DMS 273 (cell line): ENCODE results near the gene ZBTB17.
"Not testable (repeated sequence)": the region's sequence is repeated elsewhere in the genome, so short reads cannot be mapped to it uniquely, and the experiment has no call there.

Experiments used
- DNase-seq: peaks from one replicate; lab custom pipeline; 2025; ENCODE audit not compliant: unreplicated experiment; lab: John Stamatoyannopoulos, UW

Gene ZBTB17

GRCh38 chr1:15900662-15901279, 75.1 kb downstream of the ZBTB17 start:
- no peak for DNase-seq

GRCh38 chr1:15899266-15899665, 76.6 kb downstream of the ZBTB17 start:
- DNase-seq, result no peak

GRCh38 chr1:15896841-15897610, 78.9 kb downstream of the ZBTB17 start:
- DNase-seq, result not testable (repeated sequence)

GRCh38 chr1:15895233-15895632, 80.7 kb downstream of the ZBTB17 start:
- DNase-seq, result no peak

GRCh38 chr1:15892857-15893599, 82.9 kb downstream of the ZBTB17 start:
- peak; percentile 26 for DNase-seq
